SW480 (cell line): Measurements from ENCODE around the gene MUC5B.
"Not testable (repeated sequence)": the region's sequence is repeated elsewhere in the genome, so short reads cannot be mapped to it uniquely, and the experiment has no call there.

ENCODE experiments used
- DNase-seq: peaks from one replicate; pipeline ENCODE4 v3.0.0-alpha.2; 2016; ENCODE audit warnings: low spot score

Gene MUC5B, protein sequence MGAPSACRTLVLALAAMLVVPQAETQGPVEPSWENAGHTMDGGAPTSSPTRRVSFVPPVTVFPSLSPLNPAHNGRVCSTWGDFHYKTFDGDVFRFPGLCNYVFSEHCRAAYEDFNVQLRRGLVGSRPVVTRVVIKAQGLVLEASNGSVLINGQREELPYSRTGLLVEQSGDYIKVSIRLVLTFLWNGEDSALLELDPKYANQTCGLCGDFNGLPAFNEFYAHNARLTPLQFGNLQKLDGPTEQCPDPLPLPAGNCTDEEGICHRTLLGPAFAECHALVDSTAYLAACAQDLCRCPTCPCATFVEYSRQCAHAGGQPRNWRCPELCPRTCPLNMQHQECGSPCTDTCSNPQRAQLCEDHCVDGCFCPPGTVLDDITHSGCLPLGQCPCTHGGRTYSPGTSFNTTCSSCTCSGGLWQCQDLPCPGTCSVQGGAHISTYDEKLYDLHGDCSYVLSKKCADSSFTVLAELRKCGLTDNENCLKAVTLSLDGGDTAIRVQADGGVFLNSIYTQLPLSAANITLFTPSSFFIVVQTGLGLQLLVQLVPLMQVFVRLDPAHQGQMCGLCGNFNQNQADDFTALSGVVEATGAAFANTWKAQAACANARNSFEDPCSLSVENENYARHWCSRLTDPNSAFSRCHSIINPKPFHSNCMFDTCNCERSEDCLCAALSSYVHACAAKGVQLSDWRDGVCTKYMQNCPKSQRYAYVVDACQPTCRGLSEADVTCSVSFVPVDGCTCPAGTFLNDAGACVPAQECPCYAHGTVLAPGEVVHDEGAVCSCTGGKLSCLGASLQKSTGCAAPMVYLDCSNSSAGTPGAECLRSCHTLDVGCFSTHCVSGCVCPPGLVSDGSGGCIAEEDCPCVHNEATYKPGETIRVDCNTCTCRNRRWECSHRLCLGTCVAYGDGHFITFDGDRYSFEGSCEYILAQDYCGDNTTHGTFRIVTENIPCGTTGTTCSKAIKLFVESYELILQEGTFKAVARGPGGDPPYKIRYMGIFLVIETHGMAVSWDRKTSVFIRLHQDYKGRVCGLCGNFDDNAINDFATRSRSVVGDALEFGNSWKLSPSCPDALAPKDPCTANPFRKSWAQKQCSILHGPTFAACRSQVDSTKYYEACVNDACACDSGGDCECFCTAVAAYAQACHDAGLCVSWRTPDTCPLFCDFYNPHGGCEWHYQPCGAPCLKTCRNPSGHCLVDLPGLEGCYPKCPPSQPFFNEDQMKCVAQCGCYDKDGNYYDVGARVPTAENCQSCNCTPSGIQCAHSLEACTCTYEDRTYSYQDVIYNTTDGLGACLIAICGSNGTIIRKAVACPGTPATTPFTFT (N-terminal part only)

DNA sequence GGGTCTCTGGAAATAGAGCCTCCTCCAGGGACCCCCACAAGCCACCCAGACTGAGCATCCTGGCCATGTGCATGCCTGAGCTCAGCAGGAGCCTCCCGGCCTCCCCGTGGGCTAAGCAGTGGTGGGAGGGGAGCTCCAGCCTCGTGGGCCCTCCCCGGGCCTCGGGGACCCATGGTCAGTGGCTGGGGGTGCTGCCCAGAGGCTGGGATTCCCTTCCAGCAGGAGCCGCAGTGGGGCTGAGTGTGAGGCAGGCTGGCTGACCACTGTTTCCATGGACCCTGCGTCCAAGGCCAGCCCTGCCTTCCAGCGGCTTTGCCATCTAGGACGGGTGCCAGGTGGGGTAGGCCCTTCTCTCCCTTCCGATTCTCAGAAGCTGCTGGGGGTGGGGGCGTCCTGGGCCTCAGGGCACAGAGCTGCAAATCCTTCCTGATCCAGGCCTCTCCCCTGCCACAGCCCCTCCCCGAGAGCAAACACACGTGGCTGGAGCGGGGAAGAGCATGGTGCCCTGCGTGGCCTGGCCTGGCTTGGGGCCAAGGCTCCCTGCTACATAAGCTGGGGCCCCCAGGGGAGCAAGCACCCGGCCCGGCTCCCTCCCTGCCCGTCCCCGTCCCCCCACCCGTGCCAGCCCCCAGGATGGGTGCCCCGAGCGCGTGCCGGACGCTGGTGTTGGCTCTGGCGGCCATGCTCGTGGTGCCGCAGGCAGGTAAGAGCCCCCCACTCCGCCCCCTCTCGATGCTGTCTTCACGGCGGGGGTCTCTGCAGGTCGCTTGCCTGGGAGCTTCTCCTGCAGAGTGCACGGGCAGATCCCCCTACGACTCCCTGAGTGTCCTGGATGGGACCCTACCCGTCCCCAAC is at the start of gene MUC5B:
MUC5B (plus strand) TSS at position 576 of the 855 bp plus-strand sequence; CDS start at position 634, 58 bp downstream.
- DNase-seq: no peak

DNA sequence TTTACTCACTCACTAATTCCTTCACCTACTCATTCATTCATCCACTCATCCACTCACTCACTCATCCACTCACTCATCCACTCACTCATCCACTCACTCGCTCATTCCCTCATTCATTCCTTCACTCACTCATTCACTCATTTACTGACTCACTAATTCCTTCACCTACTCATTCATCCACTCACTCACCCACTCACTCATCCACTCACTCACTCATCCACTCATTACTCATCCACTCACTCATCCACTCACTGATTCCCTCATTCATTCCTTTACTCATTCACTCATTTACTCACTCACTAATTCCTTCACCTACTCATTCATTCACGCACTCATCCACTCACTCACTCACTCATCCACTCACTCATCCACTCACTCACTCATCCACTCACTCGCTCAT is 49.5 kb upstream of the MUC5B start:
- not testable (repeated sequence) for DNase-seq

DNA sequence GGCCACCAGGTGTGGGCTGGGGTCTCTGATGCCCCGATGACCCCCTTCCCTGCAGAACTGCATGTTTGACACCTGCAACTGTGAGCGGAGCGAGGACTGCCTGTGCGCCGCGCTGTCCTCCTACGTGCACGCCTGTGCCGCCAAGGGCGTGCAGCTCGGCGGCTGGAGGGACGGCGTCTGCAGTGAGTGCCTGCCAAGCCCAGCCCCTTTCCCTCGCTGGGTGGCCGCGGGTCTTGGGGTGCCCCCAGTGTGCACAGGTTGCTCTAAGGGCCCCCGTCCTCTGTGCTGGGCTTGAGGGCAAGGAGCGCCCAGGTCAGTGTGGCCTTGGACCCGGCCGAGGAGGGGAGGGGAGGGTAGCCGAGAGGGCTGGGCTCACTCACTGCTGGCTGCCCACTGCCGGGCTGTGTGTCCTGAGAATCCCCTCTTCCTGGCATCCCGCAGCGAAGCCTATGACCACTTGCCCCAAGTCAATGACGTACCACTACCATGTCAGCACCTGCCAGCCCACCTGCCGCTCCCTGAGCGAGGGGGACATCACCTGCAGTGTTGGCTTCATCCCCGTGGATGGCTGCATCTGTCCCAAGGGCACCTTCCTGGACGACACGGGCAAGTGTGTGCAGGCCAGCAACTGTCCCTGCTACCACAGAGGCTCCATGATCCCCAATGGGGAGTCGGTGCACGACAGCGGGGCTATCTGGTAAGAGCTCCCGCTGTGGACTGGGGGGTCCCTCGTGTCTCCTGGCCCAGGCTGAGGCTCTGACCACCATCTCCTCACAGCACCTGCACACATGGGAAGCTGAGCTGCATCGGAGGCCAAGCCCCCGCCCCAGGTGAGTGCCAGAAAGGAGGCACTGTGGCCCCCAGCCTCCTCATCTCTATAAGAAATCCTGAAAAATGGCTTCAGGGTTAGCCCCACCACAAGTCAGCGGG is 48.2 kb upstream of the MUC5B start:
- DNase-seq: no peak

DNA sequence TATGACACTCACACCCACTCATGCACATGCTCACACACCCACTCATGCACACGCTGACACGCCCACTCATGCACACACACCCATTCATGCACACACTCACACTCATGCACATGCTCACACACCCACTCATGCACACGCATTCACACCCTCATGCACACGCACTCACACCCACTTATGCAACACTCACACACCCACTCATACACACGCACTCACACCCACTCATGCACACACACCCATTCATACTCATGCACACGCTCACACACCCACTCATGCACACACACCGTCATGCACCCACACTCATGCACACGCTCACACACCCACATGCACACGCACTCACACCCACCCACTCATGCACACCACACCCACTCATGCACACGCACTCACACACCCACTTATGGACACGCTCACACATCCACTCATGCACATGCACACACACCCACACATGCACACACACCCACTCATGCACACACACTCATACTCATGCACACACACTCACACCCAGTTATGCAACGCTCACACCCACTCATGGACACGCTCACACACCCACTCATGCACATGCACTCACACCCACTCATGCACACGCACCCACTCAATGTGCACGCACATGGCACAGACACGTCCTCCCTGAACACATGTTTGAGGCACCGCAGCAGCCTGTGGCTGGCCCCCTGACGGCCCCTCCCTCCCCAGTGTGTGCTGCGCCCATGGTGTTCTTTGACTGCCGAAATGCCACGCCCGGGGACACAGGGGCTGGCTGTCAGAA is 47.2 kb upstream of the MUC5B start:
- no peak for DNase-seq

DNA sequence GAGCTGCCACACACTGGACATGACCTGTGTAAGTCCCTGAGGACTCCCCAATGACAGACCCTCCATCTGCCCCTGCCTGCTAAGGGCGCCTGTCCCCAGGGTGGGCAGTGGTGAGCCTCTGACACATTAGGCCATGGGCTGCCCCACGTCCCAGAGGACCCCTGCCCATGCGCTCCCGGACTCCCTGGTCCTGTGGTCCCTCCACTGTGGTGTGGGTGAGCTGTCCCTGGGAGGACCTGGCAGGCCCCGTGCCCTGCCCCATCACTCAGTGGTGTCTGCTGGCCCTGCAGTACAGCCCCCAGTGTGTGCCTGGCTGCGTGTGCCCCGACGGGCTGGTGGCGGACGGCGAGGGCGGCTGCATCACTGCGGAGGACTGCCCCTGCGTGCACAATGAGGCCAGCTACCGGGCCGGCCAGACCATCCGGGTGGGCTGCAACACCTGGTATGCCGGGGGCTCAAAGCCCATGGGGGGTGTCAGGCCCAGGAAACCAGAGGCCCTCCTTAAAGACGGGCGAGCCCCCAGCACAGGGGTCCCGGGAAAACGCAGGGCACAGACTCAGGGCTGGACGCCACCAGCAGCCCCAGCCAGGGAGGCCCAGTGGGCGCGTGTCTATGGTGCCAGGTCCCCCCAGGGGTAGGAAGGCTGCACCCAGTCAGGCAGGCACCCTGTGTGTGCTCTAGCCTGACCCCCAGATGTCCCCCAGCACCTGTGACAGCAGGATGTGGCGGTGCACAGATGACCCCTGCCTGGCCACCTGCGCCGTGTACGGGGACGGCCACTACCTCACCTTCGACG is 46.4 kb upstream of the MUC5B start:
- DNase-seq: no peak

DNA sequence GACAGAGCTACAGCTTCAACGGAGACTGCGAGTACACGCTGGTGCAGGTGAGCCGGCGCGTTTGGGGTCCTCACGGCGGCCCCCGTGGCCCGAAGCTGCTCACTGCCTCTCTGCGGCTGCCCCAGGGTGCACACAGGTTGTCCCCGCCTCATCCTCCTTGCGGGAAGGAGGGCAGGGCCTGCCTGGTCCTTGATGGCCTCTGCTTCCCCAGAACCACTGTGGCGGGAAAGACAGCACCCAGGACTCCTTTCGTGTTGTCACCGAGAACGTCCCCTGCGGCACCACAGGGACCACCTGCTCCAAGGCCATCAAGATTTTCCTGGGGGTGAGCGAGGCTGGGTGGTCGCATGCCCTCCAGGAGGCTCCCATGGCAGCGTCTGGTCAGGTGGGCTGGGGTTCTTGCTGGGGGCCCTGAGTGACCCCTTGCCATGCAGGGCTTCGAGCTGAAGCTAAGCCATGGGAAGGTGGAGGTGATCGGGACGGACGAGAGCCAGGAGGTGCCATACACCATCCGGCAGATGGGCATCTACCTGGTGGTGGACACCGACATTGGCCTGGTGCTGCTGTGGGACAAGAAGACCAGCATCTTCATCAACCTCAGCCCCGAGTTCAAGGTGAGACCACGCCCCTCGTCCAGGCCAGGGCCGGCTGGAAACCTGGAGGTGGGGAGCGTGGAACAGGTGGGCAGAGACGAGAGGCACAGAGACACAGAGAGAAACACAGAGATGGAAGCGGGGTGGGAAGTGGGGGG is 45.7 kb upstream of the MUC5B start:
- no peak for DNase-seq

DNA sequence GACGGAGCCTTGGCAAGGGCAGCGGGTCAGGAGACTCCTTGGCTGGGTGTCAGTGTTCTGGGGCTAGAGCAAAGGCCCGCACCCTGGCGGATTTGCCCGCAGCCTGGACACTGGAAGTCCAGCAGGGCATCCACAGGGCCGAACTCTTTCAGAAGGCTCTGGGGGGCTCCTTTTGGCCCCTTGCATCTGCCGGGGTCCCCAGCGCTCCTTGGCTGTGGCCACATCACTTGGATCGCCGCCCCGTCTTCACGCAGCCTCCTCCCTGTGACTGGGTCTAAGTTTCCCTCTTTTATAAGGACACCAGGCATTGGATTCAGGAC is 45.1 kb upstream of the MUC5B start:
- no peak for DNase-seq

DNA sequence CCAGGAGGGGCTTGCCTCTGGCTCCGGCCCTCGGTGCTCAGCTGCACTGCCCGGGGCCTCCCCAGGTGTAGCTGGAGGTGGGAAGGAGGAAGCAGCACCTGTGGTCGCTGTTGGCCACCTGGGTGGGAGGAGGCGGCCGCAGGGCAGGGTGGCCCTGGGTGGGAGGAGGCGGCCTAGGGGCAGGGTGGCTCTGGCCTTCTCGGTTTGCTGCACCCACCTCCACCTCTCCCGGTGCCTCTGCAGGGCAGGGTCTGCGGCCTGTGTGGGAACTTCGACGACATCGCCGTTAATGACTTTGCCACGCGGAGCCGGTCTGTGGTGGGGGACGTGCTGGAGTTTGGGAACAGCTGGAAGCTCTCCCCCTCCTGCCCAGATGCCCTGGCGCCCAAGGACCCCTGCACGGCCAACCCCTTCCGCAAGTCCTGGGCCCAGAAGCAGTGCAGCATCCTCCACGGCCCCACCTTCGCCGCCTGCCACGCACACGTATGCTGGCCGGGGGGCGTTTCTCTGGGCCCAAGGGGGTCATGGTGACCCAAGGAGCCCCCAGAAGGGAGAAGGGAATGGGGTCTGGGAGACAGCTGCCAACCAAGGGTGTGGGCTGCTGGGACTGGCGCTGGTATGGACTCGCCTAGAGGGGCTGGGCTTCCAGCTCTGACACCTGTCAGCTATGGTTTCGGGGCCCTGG is 44.5 kb upstream of the MUC5B start:
- no peak for DNase-seq

DNA sequence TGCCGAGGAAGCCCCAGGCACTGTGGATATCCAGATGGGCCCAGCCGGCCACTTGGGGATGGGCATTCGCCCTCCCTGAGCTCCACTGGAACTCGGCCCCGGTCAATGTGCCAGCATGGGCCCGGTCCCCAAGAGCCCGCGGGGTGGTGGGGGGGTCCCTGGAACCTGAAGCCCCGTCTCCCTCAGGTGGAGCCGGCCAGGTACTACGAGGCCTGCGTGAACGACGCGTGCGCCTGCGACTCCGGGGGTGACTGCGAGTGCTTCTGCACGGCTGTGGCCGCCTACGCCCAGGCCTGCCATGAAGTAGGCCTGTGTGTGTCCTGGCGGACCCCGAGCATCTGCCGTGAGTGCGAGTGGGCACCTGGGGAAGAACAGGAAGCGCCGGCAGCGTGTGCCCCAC is 44.0 kb upstream of the MUC5B start:
- no peak for DNase-seq

DNA sequence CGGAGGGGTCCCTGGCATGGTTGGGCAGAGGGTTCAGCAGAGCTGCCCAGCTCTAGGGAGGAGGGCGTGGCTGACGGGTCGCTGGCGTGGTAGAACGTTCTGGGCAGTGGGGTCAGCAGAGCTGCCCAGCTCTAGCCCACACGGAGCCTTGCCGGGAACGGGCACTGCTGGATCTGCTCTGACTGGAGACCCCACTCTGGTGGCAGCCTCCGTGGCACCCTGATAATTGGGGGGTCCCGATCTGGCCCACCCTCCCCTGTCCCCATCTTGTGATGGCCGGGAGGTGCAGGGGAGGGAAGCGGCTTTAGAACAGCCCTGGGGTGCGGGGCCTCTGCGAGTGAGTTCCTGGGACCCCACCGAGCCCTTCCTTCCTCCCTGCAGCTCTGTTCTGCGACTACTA is 43.2 kb upstream of the MUC5B start:
- no peak for DNase-seq

DNA sequence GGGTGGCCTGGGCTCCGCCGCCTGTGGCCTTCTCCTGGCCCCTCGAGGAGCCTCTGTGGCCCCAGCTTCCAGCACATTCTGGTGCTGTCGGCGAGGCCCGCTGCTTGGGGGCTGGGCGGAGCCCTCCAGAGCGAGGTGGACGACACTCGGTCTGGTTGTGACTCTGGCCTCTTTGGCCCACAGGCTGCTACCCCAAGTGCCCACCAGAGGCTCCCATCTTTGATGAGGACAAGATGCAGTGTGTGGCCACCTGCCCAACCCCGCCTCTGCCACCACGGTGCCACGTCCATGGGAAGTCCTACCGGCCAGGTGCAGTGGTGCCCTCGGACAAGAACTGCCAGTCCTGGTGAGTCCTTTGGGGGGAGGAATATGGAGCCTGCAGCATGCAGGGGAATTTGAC is 42.7 kb upstream of the MUC5B start:
- no peak for DNase-seq

DNA sequence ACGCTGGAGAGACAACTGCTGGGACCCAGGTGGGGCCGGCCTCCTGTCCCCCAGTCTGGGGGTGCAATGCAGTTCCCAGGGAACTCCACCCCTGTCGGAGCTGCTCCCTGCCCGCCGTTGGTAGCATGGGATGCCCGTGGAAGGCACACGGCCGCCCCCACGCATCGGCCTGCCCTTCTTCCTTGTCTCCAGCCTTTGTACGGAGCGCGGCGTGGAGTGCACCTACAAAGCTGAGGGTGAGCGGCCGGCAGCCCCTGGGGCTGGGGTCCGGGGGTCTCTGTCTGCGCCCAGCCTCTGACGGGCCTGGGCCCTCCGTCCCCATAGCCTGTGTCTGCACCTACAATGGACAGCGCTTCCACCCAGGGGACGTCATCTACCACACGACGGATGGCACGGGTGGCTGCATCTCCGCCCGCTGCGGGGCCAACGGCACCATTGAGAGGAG is 41.9 kb upstream of the MUC5B start:
- no peak for DNase-seq

DNA sequence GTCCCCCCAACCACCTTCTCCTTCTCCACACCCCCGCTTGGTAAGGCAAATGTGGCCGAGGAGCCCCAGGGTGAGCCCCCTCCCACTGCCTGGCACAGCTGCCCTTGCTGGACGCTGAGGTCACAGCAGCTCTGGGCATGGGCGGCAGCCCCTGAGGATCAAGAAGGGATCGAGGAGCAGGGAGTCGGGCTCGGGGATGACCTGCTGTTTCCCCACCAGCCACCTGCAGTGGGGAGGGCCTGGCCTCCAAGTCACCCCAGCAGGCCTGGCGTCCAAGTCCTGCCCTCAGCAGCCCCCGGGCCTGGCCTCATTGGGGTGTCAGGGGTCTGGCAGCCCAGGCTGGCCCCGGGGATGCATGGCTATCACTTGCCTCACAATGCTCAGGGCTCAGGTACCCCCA is 41.4 kb upstream of the MUC5B start:
- DNase-seq: no peak

DNA sequence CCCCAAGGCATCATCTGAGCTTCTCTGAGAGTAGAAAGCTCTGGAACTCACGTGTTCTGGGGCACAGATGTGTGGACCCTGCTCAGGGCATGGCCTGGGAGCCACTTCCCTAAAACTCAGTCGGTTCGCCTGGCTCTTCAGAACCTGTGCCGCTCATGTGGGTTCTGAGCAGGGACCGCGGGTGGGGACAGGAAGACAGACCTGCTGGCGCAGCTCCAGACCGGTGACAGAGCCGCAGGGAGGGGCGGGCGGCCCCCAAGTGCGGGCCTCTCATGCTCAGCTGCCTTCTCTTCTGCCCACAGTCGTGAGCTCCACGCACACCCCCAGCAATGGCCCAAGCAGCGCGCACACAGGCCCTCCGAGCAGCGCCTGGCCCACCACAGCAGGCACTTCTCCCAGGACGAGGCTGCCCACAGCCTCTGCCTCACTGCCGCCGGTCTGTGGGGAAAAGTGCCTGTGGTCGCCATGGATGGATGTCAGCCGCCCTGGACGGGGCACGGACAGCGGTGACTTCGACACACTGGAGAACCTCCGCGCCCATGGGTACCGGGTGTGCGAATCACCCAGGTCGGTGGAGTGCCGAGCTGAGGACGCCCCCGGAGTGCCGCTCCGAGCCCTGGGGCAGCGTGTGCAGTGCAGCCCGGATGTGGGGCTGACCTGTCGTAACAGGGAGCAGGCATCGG is 40.9 kb upstream of the MUC5B start:
- DNase-seq: no peak

DNA sequence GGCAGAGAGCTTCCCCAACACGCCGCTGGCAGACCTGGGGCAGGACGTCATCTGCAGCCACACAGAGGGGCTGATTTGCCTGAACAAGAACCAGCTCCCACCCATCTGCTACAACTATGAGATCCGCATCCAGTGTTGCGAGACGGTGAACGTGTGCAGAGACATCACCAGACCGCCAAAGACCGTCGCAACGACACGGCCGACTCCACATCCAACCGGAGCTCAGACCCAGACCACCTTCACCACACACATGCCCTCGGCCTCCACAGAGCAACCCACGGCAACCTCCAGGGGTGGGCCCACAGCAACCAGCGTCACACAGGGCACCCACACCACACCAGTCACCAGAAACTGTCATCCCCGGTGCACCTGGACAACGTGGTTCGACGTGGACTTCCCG is 38.7 kb upstream of the MUC5B start:
- not testable (repeated sequence) for DNase-seq

DNA sequence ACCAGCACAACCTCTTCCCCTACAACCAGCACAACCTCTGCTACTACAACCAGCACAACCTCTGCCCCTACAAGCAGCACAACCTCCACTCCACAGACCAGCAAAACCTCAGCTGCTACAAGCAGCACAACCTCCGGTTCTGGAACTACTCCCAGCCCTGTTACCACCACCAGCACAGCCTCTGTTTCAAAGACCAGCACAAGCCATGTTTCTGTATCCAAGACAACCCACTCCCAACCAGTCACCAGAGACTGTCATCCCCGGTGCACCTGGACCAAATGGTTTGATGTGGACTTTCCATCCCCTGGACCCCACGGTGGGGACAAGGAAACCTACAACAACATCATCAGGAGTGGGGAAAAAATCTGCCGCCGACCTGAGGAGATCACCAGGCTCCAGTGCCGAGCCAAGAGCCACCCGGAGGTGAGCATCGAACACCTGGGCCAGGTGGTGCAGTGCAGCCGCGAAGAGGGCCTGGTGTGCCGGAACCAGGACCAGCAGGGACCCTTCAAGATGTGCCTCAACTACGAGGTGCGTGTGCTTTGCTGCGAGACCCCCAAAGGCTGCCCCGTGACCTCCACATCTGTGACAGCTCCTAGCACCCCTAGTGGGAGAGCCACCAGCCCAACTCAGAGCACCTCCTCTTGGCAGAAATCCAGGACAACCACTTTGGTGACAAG is 34.3 kb upstream of the MUC5B start:
- DNase-seq: not testable (repeated sequence)
